Prostate gland (tissue), 2 donors: ENCODE results near the gene PDE2A. TPM values are rescaled to one million over a fixed set of nuclear protein-coding genes. Genes with fewer than 3 reads are reported as not detected.
A peak's percentile ranks its signal among the peaks of the same experiment; 100 is the strongest.

Experiments used
- DNase-seq: peaks from one replicate; pipeline ENCODE4 v3.0.0-alpha.2; 2019; ENCODE audit warnings: low spot score
- H3K27ac ChIP-seq, 2 donors: fragments of 200-600 bp; sonication (generic); 2 replicates each; pipeline ENCODE4 v1.5.1; 2017 to 2019
- H3K27me3 ChIP-seq: fragments of 200-600 bp; sonication (generic); replicated peaks from 2 replicates; pipeline ENCODE4 v1.5.1; 2019; ENCODE audit not compliant: insufficient read depth
- H3K36me3 ChIP-seq, 2 donors: fragments of 200-600 bp; sonication (generic); 1 replicate in 1 of 2; 2 replicates in 1 of 2; pipeline versions ENCODE4 v1.5.1 to v1.8.1; 2017 to 2019
- H3K4me1 ChIP-seq: fragments of 200-600 bp; sonication (generic); replicated peaks from 2 replicates; pipeline ENCODE4 v1.5.1; 2019
- H3K4me3 ChIP-seq, 2 donors: fragments of 200-600 bp; sonication (generic); 2 replicates each; pipeline ENCODE4 v1.5.1; 2017 to 2019
- H3K9me3 ChIP-seq: fragments of 200-600 bp; sonication (generic); 2 replicates; pipeline ENCODE4 v1.5.1; 2017
- CTCF ChIP-seq, 4 experiments: fragments of 200-600 bp in 2 of 4; fragments of 450-650 bp in 2 of 4; sonication (generic) in 2 of 4; IDR thresholded peaks; 1 replicate in 3 of 4; 2 replicates in 1 of 4; pipeline ENCODE4 v1.5.1; 2016 to 2019; ENCODE audit warnings: antibody characterized with exemption in 4 of 4, mild to moderate bottlenecking in 2 of 4, moderate library complexity in 2 of 4
- POLR2A ChIP-seq: fragments of 450-650 bp; IDR thresholded peaks from one replicate; pipeline ENCODE4 v1.6.1; 2016; ENCODE audit warnings: antibody characterized with exemption, mild to moderate bottlenecking
- POLR2AphosphoS5 ChIP-seq: sonication (generic); formaldehyde crosslinking; IDR thresholded peaks from one replicate; pipeline ENCODE4 v1.6.1; 2017; ENCODE audit warnings: antibody characterized with exemption
- WGBS: methylation state at CpG from one replicate; pipeline ENCODE4 v1.1.5; 2018; 5-methylcytosine and 5-hydroxymethylcytosine counted together
- intact Hi-C: fragments of 100-400 bp; cut with DNase I; formaldehyde crosslinking; loops from one replicate; pipeline ENCODE4 v1.14.2; 2022
- total RNA-seq, 2 donors: library from RNA; depleted of rRNA; stranded (reverse); fragments of >200 nt; gene quantifications; one replicate each; pipeline ENCODE4 v1.1.0, GENCODE V29; 2016

The PDE2A gene
- total RNA-seq, 2 donors from 2014 or later: 24.2 to 47.7 TPM

GRCh38 chr11:72646472-72646871, 27.8 kb downstream of the PDE2A start:
- H3K4me3 ChIP-seq: no peak overlapping the region
- H3K27ac ChIP-seq: no peak overlapping the region
- intact Hi-C loops: no loop called here
- no peak for TF ChIP-seq POLR2A
- TF ChIP-seq POLR2AphosphoS5: no peak
- no peak for TF ChIP-seq CTCF (IDR thresholded peaks at IDR 0.05)
- H3K9me3 ChIP-seq: no peaks in the 10 kb centered on the region
- H3K4me1 ChIP-seq: no peaks in the 10 kb centered on the region
- WGBS: 83% methylated on average over 2 of the region's 2 CpGs
- H3K36me3 ChIP-seq: no peaks in the 10 kb centered on the region
- no peaks in the 10 kb centered on the region for H3K27me3 ChIP-seq
- no peak for DNase-seq

GRCh38 chr11:72646024-72646423, 28.2 kb downstream of the PDE2A start:
- no peaks in the 10 kb centered on the region for H3K36me3 ChIP-seq

GRCh38 chr11:72643547-72643946, 30.7 kb downstream of the PDE2A start:
- intact Hi-C loops: loop anchor here (2.0 kb wide), 1 partner anchor 45 kb away; no protein-coding TSS in a partner anchor
- no peak for DNase-seq
- Histone ChIP-seq H3K9me3 (no peaks in the 10 kb centered on the region), H3K4me3 (no peak overlapping the region), H3K4me1 (no peaks in the 10 kb centered on the region), H3K27me3 (peaks cover 2% of the 10 kb centered on the region), H3K27ac (no peak overlapping the region), H3K36me3 (no peaks in the 10 kb centered on the region)
- WGBS: 64% methylated on average over 7 of the region's 7 CpGs
- no peak for TF ChIP-seq CTCF (IDR thresholded peaks at IDR 0.05)
- TF ChIP-seq POLR2AphosphoS5: no peak
- TF ChIP-seq POLR2A: no peak

More at GRCh38 chr11:72646024-72646423, 28.2 kb downstream of the PDE2A start:
- WGBS: 89% methylated on average over 3 of the region's 3 CpGs
- Histone ChIP-seq H3K4me3 (no peak overlapping the region), H3K4me1 (no peaks in the 10 kb centered on the region), H3K27me3 (peaks cover 2% of the 10 kb centered on the region), H3K9me3 (no peaks in the 10 kb centered on the region), H3K27ac (no peak overlapping the region)
- DNase-seq: no peak
- TF ChIP-seq POLR2A: no peak
- no peak for TF ChIP-seq POLR2AphosphoS5
- TF ChIP-seq CTCF (IDR thresholded peaks at IDR 0.05): no peak
- intact Hi-C loops: no loop called here

GRCh38 chr11:72642884-72643522, 31.2 kb downstream of the PDE2A start:
- Histone ChIP-seq H3K4me1 (no peaks in the 10 kb centered on the region), H3K36me3 (no peaks in the 10 kb centered on the region), H3K27me3 (peaks cover 2% of the 10 kb centered on the region), H3K27ac (peak overlapping the region in 1 of 2 donors; percentile 8), H3K9me3 (no peaks in the 10 kb centered on the region), H3K4me3 (peak overlapping the region; percentile 32 to 46)
- TF ChIP-seq CTCF (IDR thresholded peaks at IDR 0.05) (peak; percentile 93 to 95 (median 94)), POLR2AphosphoS5 (no peak)
- intact Hi-C loops: loop anchor here (2.0 kb wide), 1 partner anchor 44 kb away; no protein-coding TSS in a partner anchor
- peak; percentile 25 for DNase-seq
- 4% methylated on average over 56 of the region's 59 CpGs for whole genome bisulfite sequencing
